GM21390 (cell line): ENCODE measurements around the gene MAMDC2.
"Not testable (repeated sequence)": the region's sequence is repeated elsewhere in the genome, so short reads cannot be mapped to it uniquely, and the experiment has no call there.

Experiments used
- ATAC-seq: cut with Tn5 transposase; IDR thresholded peaks from one replicate; pipeline ENCODE4 v1.9.1; 2021; ENCODE audit not compliant: unreplicated experiment

Gene MAMDC2

GRCh38 chr9:70035691-70036090, 8.0 kb upstream of the MAMDC2 start:
- no peak for ATAC-seq

GRCh38 chr9:70036641-70037040, 7.0 kb upstream of the MAMDC2 start:
- ATAC-seq = no peak

- not testable (repeated sequence) for ATAC-seq
These were observed 5.5 kb upstream of the MAMDC2 start for GRCh38 chr9:70038171-70038621.

GRCh38 chr9:70040376-70040903, 3.2 kb upstream of the MAMDC2 start:
- ATAC-seq = no peak

- ATAC-seq = no peak
These were observed 1.0 kb upstream of the MAMDC2 start for GRCh38 chr9:70042461-70043215.

- no peak for ATAC-seq
These were observed 363 bp upstream of the MAMDC2 start for GRCh38 chr9:70043285-70043684.

- ATAC-seq = no peak
These were observed 1.1 kb downstream of the MAMDC2 start for GRCh38 chr9:70044490-70045307.

GRCh38 chr9:70045452-70045851, 1.8 kb downstream of the MAMDC2 start:
- ATAC-seq = no peak

GRCh38 chr9:70046274-70047070, 2.8 kb downstream of the MAMDC2 start:
- no peak for ATAC-seq

GRCh38 chr9:70049236-70049635, 5.6 kb downstream of the MAMDC2 start:
- ATAC-seq = no peak

GRCh38 chr9:70049672-70050271, 6.1 kb downstream of the MAMDC2 start:
- no peak for ATAC-seq

GRCh38 chr9:70052768-70053167, 9.1 kb downstream of the MAMDC2 start:
- ATAC-seq = no peak

GRCh38 chr9:70053864-70054263, 10.2 kb downstream of the MAMDC2 start:
- ATAC-seq = no peak

GRCh38 chr9:70054521-70054920, 10.9 kb downstream of the MAMDC2 start:
- no peak for ATAC-seq

GRCh38 chr9:70055406-70056210, 12.0 kb downstream of the MAMDC2 start:
- no peak for ATAC-seq

GRCh38 chr9:70056211-70056944, 12.7 kb downstream of the MAMDC2 start:
- no peak for ATAC-seq

GRCh38 chr9:70058569-70059116, 15.0 kb downstream of the MAMDC2 start:
- no peak for ATAC-seq

- ATAC-seq = no peak
These were observed 16.7 kb downstream of the MAMDC2 start for GRCh38 chr9:70060148-70060882.
